Measurements from ENCODE around the gene LSM5. TPM values are rescaled to one million over a fixed set of nuclear protein-coding genes. Genes with fewer than 3 reads are reported as not detected.
"Not testable (repeated sequence)": the region's sequence is repeated elsewhere in the genome, so short reads cannot be mapped to it uniquely, and the experiment has no call there.

The LSM5 gene
- total RNA-seq, 1 donor, result 15.8 TPM

- H3K9me3 ChIP-seq (ENCODE audit: low read depth, low read length), result no peaks in the 10 kb centered on the region
- peaks cover 18% of the 10 kb centered on the region for H3K4me1 ChIP-seq (ENCODE audit: insufficient read depth, low read length)
- H3K27me3 ChIP-seq (ENCODE audit: insufficient read depth, low read length), result no peaks in the 10 kb centered on the region
- H3K4me3 ChIP-seq (ENCODE audit: low read length), result peak overlapping the region; percentile 81
Measured at GRCh38 chr7:32489788-32490126, 423 bp downstream of the LSM5 start.

GRCh38 chr7:32481921-32482320 lies 8.3 kb downstream of the LSM5 start:
- no peaks in the 10 kb centered on the region for H3K27me3 ChIP-seq (ENCODE audit: insufficient read depth, low read length)
- H3K9me3 ChIP-seq (ENCODE audit: low read depth, low read length), result no peaks in the 10 kb centered on the region
- H3K4me3 ChIP-seq (ENCODE audit: low read length), result no peak overlapping the region
- no peaks in the 10 kb centered on the region for H3K4me1 ChIP-seq (ENCODE audit: insufficient read depth, low read length)

GRCh38 chr7:32481176-32481575 lies 9.0 kb downstream of the LSM5 start:
- no peak overlapping the region for H3K4me3 ChIP-seq (ENCODE audit: low read length)
- H3K4me1 ChIP-seq (ENCODE audit: insufficient read depth, low read length), result no peaks in the 10 kb centered on the region
- no peaks in the 10 kb centered on the region for H3K9me3 ChIP-seq (ENCODE audit: low read depth, low read length)
- no peaks in the 10 kb centered on the region for H3K27me3 ChIP-seq (ENCODE audit: insufficient read depth, low read length)

- Histone ChIP-seq H3K4me3 (ENCODE audit: low read length) (no peak overlapping the region), H3K27me3 (ENCODE audit: insufficient read depth, low read length) (no peaks in the 10 kb centered on the region), H3K4me1 (ENCODE audit: insufficient read depth, low read length) (no peaks in the 10 kb centered on the region), H3K9me3 (ENCODE audit: low read depth, low read length) (no peaks in the 10 kb centered on the region)
Measured at GRCh38 chr7:32479574-32480200, 10.5 kb downstream of the LSM5 start.

GRCh38 chr7:32477649-32477980 lies 12.6 kb downstream of the LSM5 start:
- Histone ChIP-seq H3K27me3 (ENCODE audit: insufficient read depth, low read length) (no peaks in the 10 kb centered on the region), H3K4me3 (ENCODE audit: low read length) (no peak overlapping the region), H3K4me1 (ENCODE audit: insufficient read depth, low read length) (no peaks in the 10 kb centered on the region), H3K9me3 (ENCODE audit: low read depth, low read length) (no peaks in the 10 kb centered on the region)

- Histone ChIP-seq H3K4me3 (ENCODE audit: low read length) (no peak overlapping the region), H3K9me3 (ENCODE audit: low read depth, low read length) (no peaks in the 10 kb centered on the region), H3K27me3 (ENCODE audit: insufficient read depth, low read length) (no peaks in the 10 kb centered on the region), H3K4me1 (ENCODE audit: insufficient read depth, low read length) (no peaks in the 10 kb centered on the region)
Measured at GRCh38 chr7:32476816-32477648, 13.1 kb downstream of the LSM5 start.

GRCh38 chr7:32474008-32474407 lies 16.2 kb downstream of the LSM5 start:
- Histone ChIP-seq H3K4me1 (ENCODE audit: insufficient read depth, low read length) (no peaks in the 10 kb centered on the region), H3K9me3 (ENCODE audit: low read depth, low read length) (no peaks in the 10 kb centered on the region), H3K4me3 (ENCODE audit: low read length) (no peak overlapping the region), H3K27me3 (ENCODE audit: insufficient read depth, low read length) (no peaks in the 10 kb centered on the region)

- Histone ChIP-seq H3K9me3 (ENCODE audit: low read depth, low read length) (no peaks in the 10 kb centered on the region), H3K27me3 (ENCODE audit: insufficient read depth, low read length) (no peaks in the 10 kb centered on the region), H3K4me3 (ENCODE audit: low read length) (no peak overlapping the region), H3K4me1 (ENCODE audit: insufficient read depth, low read length) (no peaks in the 10 kb centered on the region)
Measured at GRCh38 chr7:32472015-32472414, 18.2 kb downstream of the LSM5 start.

- Histone ChIP-seq H3K4me3 (ENCODE audit: low read length) (no peak overlapping the region), H3K27me3 (ENCODE audit: insufficient read depth, low read length) (no peaks in the 10 kb centered on the region), H3K9me3 (ENCODE audit: low read depth, low read length) (no peaks in the 10 kb centered on the region), H3K4me1 (ENCODE audit: insufficient read depth, low read length) (no peaks in the 10 kb centered on the region)
Measured at GRCh38 chr7:32470871-32471270, 19.3 kb downstream of the LSM5 start.

- not testable (repeated sequence) for H3K9me3 ChIP-seq (ENCODE audit: low read depth, low read length); H3K4me1 ChIP-seq (ENCODE audit: insufficient read depth, low read length); H3K4me3 ChIP-seq (ENCODE audit: low read length); H3K27me3 ChIP-seq (ENCODE audit: insufficient read depth, low read length)
Measured at GRCh38 chr7:32470004-32470403, 20.2 kb downstream of the LSM5 start.

- not testable (repeated sequence) for H3K4me1 ChIP-seq (ENCODE audit: insufficient read depth, low read length); H3K4me3 ChIP-seq (ENCODE audit: low read length); H3K9me3 ChIP-seq (ENCODE audit: low read depth, low read length); H3K27me3 ChIP-seq (ENCODE audit: insufficient read depth, low read length)
Measured at GRCh38 chr7:32464641-32465416, 25.4 kb downstream of the LSM5 start.

- no peaks in the 10 kb centered on the region for H3K9me3 ChIP-seq (ENCODE audit: low read depth, low read length)
- no peak overlapping the region for H3K4me3 ChIP-seq (ENCODE audit: low read length)
- H3K27me3 ChIP-seq (ENCODE audit: insufficient read depth, low read length), result no peaks in the 10 kb centered on the region
- H3K4me1 ChIP-seq (ENCODE audit: insufficient read depth, low read length), result no peaks in the 10 kb centered on the region
Measured at GRCh38 chr7:32462977-32463376, 27.2 kb downstream of the LSM5 start.

- Histone ChIP-seq H3K4me1 (ENCODE audit: insufficient read depth, low read length) (no peaks in the 10 kb centered on the region), H3K27me3 (ENCODE audit: insufficient read depth, low read length) (no peaks in the 10 kb centered on the region), H3K4me3 (ENCODE audit: low read length) (no peak overlapping the region), H3K9me3 (ENCODE audit: low read depth, low read length) (no peaks in the 10 kb centered on the region)
Measured at GRCh38 chr7:32462451-32462850, 27.7 kb downstream of the LSM5 start.

GRCh38 chr7:32461484-32461883 lies 28.7 kb downstream of the LSM5 start:
- H3K9me3 ChIP-seq (ENCODE audit: low read depth, low read length), result no peaks in the 10 kb centered on the region
- H3K27me3 ChIP-seq (ENCODE audit: insufficient read depth, low read length), result no peaks in the 10 kb centered on the region
- no peak overlapping the region for H3K4me3 ChIP-seq (ENCODE audit: low read length)

GRCh38 chr7:32459788-32460187 lies 30.4 kb downstream of the LSM5 start:
- Histone ChIP-seq H3K4me3 (ENCODE audit: low read length) (no peak overlapping the region), H3K4me1 (ENCODE audit: insufficient read depth, low read length) (no peaks in the 10 kb centered on the region), H3K27me3 (ENCODE audit: insufficient read depth, low read length) (no peaks in the 10 kb centered on the region), H3K9me3 (ENCODE audit: low read depth, low read length) (no peaks in the 10 kb centered on the region)

More at GRCh38 chr7:32461484-32461883, 28.7 kb downstream of the LSM5 start:
- H3K4me1 ChIP-seq (ENCODE audit: insufficient read depth, low read length), result no peaks in the 10 kb centered on the region
